ENCODE results near the gene ELOVL3.
"Not testable (repeated sequence)": the region's sequence is repeated elsewhere in the genome, so short reads cannot be mapped to it uniquely, and the experiment has no call there.

ELOVL3 gene, protein sequence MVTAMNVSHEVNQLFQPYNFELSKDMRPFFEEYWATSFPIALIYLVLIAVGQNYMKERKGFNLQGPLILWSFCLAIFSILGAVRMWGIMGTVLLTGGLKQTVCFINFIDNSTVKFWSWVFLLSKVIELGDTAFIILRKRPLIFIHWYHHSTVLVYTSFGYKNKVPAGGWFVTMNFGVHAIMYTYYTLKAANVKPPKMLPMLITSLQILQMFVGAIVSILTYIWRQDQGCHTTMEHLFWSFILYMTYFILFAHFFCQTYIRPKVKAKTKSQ

DNA sequence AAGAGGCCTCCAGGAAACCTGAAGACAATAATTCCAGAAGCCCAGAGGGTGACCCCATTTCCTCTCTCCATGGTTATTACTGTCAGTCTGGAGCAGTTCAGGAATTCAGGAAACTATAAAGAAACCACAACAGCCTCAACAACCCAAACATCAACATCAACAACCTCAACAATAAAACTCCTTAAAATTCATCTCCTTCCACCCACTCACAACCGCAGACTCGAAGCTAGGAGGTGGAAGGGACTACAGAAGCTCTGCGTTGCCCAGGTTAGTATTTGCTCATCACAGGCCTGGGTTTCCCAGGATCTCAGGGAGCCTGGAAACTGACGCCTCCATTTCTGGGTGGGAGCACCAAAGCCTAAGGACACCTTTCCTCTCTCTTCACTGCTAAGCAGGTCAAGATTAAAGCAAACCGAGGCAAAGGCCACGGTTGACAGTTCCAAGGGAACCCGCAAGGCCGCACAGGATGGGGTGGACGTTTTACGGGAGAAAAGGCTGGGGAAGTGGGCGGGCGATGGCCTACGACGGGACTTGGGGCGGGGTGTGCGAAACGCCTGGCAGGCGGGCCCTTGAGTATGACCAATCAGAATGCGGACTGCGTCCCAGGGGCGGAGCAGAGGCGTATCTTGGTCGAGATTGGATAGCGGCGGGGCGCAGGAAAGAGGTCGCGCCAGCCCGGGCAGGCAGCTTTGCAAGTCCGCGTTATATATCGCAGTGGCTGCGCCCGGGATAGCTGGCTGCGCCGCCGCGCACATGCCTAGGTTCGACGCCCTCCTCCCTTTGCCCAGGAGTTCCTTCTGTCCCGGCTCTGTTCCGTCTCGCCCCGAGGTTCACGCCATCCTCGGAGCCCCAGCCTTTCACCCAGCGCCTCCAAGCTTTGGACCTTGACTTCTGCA is at the start of gene ELOVL3:
Gene ELOVL3, plus strand, starts transcription at position 654 of the 896 bp plus-strand sequence. CDS start 250 bp downstream, outside the sequence.
- DNase-seq: no peak

DNA sequence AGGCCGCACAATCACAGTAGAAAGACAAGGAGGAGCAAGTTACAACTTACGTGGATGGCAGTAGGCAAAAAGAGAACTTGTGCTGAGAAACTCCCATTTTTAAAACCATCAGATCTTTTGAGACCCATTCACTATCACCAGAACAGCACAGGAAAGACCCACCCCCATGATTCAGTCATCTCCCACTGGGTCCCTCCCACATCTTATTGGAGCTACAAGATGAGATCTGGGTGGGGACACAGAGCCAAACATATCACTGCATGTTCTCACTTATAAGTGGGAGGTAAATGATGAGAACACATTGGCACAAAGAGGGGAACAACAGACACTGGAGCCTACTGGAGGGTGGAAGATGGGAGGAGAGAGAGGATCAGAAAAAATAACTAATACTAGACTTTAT is 41.5 kb upstream of the ELOVL3 start:
- no peak for DNase-seq

DNA sequence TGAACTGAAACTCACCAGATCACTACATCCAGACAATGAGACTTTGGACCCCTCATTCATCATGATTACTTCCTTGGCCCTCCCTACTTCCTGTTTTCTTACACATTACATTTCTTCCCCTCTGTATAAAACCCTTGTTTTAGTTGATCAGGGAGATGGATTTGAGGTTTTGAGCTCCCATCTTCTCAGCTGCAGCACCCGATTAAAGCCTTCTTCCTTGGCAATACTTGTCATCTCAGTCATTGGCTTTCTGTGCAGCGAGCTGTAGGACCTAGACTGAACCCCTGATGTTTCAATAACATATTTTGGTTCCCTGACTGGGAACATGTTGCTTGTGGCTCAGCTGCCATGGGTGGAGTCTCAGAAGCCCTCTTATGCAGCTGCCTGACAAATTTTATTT is 40.8 kb upstream of the ELOVL3 start:
- no peak for DNase-seq

DNA sequence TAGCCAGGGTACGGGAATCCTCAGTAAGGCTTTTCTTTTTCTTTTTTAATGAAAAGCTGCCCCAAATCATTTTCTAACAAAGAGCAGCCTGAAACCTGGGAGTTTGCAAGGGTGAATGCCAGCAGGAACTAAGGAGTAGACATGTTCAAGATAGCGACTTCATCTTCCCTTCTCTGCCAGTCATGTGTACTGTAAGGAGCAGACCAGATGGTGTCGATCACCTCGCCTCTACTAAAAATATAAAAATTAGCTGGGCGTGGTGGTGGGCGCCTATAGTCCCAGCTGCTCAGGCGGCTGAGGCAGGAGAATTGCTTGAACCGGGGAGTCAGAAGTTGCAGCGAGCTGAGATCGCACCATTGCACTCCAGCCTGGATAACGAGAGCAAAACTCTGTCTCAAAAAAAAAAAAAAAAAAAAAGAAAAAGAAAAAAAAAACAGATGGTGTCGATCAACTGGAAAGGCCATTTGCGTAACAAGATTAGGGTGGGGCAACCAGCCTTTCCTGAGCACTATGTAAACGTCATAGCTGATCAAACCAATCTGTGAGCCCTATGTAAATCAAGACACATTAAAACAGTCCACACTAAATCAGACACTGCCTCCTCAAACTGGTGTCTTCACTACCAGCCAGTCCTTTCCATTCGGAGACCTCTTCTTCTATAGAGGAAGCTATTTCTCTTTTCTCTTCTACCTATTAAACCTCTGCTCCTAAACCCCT is 40.1 kb upstream of the ELOVL3 start:
- DNase-seq: no peak

DNA sequence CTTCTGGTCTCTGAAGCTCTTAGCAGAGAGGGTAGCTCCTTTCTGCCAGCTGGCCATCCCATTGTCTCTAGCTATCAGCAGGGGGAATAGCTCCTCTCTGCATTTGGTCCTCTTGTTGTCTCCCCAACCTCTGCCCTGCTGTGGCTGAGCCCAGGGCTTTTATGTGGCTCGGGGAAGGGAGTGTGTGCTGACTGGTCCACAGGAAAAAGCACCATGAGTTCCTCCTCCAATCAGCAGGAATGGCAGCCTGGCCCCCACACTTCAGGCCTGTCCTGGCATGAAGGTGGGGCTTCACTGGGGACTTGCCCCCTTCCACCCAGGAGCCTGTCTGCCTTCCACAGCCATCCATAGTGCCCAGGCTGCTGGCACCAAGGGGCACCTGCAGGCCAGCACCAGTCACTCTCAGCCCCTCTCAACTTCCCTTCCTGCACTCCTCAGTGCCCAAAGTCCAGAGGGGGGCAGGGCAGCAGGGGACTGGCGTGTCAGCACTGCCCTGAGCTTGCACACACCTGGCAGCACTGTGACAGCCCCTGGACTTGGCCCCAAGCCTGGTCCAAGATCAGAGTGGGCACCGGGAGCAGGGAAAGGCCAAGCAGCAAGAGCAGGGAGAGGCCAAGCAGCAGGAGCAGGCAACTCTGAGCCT is 37.7 kb upstream of the ELOVL3 start:
- no peak for DNase-seq

DNA sequence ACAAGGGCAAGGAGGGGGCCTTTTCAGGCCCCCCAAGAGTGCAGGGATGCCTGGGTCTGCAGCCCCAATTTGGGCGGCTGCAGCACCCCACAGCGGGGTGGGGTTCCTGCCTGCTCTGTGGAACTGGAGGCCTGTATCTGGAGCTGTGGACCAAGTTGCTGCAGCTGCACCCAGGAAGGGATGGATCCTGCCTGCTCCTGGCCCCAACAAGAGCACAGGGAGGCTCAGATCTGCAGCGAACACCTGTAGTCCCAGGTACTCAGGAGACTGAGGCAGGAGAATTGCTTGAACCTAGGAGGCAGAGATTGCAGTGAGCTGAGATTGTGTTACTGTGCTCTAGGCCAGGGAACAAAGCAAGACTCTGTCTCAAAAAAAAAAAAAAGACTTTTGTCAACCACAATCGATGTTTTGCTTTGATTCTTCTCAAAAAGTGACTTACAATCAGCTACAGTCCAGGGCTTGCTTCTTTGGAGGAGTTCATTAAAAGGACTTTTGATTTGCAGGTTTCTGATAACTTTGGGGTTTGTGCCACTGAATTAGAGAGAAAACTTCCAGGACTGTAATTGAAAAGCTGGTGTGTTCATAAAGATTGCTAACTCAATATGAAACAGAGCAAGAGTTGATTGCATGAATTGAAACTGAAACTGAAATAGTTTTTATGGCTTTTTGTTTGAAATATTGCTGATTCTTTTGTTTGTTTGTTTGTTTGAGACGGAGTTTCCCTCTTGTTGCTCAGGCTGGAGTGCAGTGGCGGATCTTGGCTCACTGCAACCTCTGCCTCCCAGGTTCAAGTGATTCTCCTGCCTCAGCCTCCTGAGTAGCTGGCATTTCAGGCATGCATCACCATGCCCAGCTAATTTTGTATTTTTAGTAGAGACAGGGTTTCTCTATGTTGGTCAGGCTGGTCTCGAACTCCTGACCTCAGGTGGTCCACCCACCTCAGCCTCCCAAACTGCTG is 36.9 kb upstream of the ELOVL3 start:
- not testable (repeated sequence) for DNase-seq

DNA sequence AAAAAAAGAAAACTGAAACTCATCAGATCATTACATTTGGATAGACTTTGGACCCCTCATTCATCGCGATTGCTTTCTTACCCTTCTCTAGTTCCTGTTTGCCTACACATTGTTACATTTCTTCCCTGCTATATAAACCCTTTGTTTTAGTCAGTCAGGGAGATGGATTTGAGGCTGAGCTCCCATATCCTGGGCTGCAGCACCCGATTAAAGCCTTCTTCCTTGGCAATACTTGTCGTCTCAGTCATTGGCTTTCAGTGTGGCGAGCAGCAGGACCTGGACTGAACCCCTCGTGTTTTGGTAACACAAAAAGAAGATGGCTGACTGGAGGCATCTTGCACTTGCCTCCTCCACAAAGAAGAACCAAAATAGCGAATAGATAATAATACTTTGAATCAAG is 34.1 kb upstream of the ELOVL3 start:
- no peak for DNase-seq

DNA sequence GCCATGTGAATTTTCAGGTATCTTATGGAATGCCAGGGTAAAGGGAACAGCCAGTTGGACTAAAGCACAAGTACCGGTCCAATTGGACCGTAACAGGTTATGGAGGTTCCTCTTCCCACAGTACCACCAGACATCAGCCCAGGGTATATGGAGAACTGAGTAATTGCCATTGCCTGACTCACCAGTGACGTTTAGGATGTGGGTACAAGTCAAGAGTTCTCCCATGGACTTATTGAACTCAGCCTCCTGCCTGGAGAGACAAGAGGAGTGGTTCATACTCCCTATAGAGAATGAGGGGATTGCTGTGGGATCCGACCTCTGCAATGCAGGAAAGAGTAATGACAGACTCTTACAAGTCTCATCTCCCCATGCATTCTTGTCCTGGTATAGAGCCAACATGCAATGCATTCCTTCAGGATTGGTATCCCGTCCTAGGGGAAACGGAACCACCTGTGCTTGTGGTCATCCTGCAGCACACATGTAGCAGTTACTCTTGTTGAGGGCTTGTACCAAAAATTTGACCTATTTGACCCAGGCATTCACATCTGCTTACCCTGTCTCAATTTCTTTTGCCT is 30.7 kb upstream of the ELOVL3 start:
- no peak for DNase-seq

DNA sequence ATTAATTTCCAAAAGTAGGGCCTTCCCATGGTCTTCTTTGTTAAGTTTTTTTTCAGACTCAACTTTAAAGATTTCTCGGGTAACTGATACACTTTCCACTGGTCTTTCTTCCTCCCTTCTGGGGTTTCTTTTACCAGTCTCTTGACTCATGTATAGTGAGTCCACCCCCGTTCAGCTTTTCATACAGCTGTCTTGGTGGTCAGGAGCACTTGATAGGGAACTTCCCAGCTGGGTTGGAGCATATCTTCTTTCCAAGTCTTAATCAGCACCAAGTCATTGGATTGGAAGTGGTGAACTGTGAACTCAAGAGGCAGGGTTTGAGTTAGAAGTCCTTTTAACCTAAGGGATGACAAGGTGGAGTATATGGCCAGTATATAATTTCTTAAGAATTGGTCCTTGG is 29.2 kb upstream of the ELOVL3 start:
- no peak for DNase-seq

DNA sequence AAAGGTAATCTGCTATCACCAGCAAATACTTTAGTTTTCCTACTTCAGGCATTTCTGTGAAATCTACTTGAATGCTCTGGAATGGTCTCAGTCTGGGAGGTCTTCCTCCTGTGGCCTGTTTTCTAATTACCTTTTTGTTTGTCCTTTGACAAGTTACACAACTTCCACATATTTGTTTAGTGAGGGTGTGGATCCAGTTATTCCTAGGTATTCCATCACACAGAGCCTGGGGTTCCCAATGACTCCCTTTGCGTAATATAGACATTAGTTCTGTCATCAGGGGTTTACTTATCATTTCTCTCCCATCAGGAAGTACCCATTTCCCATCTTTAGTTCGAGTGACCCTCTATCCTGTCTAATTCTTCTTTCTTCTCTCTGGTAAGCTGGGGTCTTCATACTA is 28.1 kb upstream of the ELOVL3 start:
- DNase-seq: no peak

DNA sequence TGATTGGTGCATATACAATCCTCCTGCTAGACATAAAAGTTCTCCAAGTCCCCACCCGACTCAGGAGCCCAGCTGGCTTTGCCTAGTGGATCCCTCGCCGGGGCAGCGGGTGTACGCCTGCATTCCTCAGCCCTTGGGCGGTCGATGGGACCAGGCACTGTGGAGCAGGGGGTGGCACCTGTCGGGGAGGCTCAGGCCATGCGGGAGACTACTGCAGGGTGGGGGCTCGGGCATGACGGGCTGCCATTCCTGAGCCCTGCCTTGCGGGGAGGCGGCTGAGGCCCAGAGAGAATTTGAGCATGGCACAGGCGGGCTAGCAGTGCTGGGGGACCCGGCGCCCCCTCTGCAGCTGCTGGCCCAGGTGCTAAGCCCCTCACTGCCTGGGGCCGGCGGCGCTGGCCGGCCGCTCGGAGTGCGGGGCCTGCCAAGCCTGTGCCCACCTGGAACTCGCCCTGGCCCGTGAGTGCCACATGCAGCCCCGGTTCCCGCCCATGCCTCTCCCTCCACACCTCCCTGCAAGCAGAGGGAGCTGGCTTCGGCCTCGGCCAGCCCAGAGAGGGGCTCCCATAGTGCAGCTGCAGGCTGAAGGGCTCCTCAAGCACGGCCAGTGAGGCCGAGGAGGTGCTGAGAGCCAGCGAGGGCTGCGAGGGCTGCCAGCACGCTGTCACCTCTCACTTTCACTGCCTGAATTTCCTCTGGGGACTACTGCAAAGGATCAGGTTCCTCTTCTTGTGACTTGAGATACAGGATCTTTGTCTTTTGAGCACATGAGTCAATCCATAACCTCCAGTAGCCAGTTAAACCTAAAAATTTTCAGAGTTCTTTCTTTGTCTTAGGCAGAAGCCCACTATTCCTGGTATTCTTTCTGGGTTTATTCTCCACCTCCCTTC is 25.1 kb upstream of the ELOVL3 start:
- DNase-seq: no peak

DNA sequence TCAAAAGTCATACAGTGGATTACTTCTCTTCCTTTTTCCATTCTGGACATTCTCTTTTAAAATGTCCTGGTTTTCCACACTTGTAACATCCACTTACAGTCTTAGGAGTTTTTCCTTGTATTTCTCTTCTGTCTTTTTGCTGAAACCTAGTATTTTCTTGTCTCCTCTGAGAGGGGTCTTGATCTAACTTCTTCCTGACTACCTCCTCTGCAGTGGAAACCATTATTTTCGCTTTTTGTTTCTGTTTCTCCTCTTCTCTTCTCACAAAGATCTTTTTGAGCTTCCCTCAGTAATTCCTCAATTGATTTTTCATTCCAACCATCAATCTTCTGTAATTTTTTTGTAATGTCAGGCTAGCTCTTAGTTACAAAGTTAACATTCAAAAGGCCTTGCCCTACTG is 23.7 kb upstream of the ELOVL3 start:
- no peak for DNase-seq

DNA sequence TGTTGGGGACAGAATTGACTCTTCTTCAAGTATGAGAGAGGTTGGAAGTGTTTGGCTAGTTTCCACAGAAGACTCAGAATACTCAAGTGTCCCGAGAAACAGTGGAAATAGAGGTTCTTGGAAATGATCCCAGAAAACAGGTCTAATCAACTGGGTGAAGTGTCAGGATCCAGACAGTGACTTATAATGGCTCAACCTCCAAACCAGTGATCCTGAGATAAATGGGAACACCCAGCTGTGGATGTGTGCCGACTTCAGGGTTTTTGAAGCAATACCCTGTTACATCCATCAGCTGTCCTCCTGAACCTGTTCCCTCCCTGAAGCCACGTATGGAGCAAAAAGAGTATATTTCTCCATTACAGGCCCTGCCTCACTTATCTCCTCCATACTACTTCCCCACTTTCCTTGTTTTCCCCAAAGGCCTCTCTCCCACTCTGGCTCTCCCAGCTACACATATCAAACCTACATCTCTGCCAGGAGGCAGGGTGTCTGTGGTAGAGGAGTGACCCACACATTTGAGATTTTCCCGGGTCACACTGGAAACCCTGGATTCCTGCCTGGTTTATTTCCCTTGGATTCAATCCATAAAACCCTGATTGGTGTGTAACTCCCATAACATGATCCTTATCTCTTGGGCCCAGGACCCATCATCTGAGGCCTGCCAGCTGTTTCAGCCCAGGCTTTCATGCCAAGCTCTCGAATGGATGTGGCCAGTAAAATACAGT is 17.6 kb upstream of the ELOVL3 start:
- DNase-seq: no peak

DNA sequence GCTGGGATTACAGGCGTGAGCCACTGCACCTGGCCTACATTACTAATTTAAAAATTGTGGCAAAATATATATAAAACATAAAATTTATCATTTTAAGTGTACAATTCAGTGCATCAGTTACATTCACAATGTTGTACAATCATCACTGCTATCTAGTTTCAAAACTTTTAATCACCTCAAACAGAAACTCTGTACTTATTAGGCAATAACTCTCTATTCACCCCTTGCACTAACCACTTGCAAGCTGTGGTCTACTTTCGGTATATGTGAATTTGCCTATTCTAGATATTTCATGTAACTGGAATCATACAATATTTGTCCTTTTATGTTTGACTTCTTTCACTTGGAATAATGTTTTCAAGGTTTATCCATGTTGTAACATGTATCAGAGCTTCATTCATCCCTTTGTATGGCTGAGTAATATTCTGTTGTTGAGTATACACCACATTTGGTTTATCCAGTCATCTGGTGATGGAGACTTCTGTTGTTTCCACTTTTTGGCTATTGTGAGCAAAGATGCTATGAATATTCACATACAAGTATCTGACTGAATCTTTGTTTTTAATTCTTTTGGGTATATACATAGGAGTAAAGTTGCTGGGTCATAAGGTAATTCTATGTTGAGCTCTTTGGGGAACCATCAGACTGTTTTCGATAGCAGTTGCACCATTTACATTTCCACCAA is 14.3 kb upstream of the ELOVL3 start:
- no peak for DNase-seq

DNA sequence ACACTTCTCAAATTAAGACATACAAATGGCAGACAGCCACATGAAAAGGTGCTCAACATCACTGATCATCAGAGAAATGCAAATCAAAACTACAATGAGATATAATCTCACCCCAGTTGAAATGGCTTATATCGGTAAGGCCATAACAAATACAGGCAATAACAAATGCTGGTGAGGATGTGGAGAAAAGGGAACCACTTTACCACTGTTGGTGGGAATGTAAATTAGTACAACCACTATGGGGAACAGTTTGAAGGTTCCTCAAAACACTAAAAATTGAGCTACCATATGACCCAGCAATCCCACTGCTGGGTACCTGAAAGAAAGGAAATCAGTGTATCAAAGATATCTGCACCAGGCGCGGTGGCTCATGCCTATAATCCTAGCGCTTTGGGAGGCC is 12.5 kb upstream of the ELOVL3 start:
- DNase-seq: not testable (repeated sequence)

DNA sequence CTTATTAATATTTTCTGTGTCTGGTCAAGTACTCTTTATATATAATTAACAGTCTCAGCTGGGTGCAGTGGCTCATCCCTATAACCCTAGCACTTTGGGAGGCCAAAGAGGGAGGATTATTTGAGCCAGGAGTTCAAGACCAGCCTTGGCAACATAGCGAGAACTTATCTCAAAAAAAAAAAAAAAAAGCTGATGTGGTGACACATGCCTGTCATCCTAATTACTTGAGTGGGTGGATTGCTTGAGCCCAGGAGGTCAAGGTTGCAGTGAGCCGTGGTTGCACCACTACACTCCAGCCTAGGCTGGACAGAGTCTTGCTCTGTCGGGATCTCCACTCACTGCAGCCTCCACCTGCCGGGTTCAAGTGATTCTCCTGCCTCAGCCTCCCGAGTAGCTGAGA is 6.7 kb upstream of the ELOVL3 start:
- DNase-seq: no peak

DNA sequence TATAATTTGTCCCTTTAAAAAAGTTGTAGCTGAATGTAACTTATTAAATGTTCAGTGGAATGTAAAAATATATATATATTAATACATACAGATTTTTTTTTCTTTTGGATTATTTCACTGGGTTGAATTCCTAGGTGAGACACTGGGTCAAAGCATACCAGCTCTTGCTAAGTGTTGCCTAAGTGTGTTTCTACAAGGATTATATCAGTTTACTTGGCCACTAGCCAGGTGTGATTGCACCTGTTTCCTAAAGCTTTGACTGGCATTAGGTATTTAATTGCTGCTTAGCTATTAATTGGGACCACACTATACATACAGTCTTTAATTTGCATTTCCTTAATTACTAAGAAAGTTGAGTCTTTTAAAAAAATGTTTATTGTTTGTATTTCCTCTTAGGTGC is 5.5 kb upstream of the ELOVL3 start:
- DNase-seq: no peak

DNA sequence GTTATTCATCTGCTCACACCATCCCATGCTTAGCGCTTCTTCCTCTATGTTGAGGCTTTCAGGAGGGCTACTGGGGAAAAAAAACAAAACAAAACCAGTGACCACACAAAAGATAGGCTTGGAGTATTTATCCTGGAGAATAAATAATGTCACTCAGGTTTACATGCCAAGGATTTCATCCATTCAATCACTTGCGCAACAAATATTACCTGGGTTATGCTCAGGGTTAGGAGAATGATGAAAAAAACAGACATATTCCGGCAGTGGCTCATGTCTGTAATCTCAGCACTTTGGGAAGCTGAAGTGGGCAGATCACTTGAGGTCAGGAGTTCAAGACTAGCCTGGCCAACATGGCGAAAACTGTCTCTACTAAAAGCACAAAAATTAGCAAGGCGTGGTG is 3.3 kb upstream of the ELOVL3 start:
- DNase-seq: no peak

DNA sequence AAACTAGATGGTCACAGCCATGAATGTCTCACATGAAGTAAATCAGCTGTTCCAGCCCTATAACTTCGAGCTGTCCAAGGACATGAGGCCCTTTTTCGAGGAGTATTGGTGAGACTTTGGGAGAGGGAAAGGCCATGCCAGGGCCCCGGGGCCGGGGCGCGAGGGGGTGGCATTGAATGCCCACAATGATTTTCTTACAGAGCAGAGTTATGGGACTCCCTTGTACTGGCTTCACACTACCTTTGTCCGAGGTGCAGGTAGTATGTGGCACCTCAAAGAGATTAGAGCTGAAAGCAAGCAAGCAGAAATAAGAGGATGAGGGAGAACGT is 407 bp downstream of the ELOVL3 start:
- no peak for DNase-seq

Data from NCI-H1436 treated with DMSO at 0.1 percent for 48 hours (cell line).